ENCODE results near the gene C17orf58. TPM values are rescaled to one million over a fixed set of nuclear protein-coding genes. Genes with fewer than 3 reads are reported as not detected.

C17orf58 gene
- total RNA-seq, 4 donors from 2014 or later: 4.3 to 22.9 (median 9.6) TPM

DNA sequence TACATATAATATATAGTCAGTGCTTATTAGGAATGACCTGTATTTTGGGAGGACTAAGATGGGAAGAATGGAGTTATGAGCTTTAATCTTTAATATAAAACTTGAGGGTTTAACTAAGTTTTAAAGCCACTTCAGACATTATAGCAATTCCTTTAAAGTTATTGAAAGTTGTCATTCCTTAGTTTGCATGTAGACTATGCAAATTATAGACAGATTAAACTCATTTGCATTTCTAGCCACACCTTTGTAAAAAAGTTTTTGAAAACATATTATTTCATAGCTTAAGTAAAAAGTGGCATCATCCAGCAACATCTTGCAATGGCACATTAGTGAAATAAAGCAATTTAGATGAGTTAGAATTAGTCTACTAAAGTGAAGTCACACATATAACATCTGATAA lies 49.8 kb downstream of the C17orf58 start:
- no peak for DNase-seq (ENCODE audit: low spot score)
- TF ChIP-seq, protein P1, sequence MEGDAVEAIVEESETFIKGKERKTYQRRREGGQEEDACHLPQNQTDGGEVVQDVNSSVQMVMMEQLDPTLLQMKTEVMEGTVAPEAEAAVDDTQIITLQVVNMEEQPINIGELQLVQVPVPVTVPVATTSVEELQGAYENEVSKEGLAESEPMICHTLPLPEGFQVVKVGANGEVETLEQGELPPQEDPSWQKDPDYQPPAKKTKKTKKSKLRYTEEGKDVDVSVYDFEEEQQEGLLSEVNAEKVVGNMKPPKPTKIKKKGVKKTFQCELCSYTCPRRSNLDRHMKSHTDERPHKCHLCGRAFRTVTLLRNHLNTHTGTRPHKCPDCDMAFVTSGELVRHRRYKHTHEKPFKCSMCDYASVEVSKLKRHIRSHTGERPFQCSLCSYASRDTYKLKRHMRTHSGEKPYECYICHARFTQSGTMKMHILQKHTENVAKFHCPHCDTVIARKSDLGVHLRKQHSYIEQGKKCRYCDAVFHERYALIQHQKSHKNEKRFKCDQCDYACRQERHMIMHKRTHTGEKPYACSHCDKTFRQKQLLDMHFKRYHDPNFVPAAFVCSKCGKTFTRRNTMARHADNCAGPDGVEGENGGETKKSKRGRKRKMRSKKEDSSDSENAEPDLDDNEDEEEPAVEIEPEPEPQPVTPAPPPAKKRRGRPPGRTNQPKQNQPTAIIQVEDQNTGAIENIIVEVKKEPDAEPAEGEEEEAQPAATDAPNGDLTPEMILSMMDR (IDR thresholded peaks at IDR 0.05): no peak
- no peak for ATAC-seq (ENCODE audit: low FRiP score)

DNA sequence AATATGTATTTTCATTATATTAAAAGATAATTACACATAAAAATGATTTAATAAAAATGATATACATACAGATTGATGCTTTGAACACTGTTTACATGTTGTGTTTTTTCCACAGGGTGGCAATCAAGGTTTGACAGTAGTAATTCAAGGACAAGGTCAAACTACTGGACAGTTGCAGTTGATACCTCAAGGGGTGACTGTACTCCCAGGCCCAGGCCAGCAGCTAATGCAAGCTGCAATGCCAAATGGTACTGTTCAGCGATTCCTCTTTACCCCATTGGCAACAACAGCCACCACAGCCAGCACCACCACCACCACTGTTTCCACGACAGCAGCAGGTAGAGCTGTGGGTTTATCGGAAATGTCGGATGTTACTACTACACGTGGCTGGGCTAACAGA lies 52.2 kb downstream of the C17orf58 start:
- TF ChIP-seq, protein P1 (IDR thresholded peaks at IDR 0.05): no peak
- ATAC-seq (ENCODE audit: low FRiP score): no peak

DNA sequence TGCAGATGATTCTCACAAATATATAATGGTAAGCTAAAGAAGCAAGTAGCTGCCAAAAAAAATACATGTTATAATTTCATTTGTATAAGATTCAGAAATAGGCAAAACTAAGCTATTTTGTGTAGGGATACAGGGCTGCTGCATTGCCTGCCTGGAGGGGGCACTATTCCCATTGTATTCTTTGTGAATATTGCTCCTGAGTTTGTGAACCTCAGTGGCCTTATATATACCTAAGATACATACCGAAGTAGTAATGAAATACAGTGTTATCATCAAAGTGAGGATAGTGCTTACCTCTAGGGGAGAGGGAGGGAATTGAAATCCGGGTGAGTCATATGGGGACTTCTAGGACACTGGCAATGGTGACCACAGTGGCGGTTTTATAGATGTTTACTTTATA lies 53.5 kb downstream of the C17orf58 start:
- TF ChIP-seq, protein P1 (IDR thresholded peaks at IDR 0.05): no peak
- no peak for ATAC-seq (ENCODE audit: low FRiP score)

More for the DNA sequence above, 52.2 kb downstream of the C17orf58 start:
- no peak for DNase-seq (ENCODE audit: low spot score)

More for the DNA sequence above, 53.5 kb downstream of the C17orf58 start:
- DNase-seq (ENCODE audit: low spot score): no peak

Small RNA genes lying within 50 kb of the gene (small RNA-seq; reads per million reads assigned to genes)
- gene RN7SL622P: not detected

Other genes with a start within 250 kb of the C17orf58 start
- 100 to 1,000 TPM in 1 of 4 donors, 10 to 100 TPM in 3; 56.9 to 106 (median 72.6) TPM for gene BPTF, start 171.0 kb downstream of the C17orf58 start, total RNA-seq
- 10 to 100 TPM; 13.2 to 64.1 (median 23.4) TPM for gene KPNA2, start 39.3 kb upstream of the C17orf58 start, total RNA-seq